Sigmoid colon (tissue), 7 donors: ENCODE data around the gene STAMBP. TPM values are rescaled to one million over a fixed set of nuclear protein-coding genes. Genes with fewer than 3 reads are reported as not detected.

Experiments used
- DNase-seq: peaks from one replicate; pipeline ENCODE4 v3.0.0-alpha.2; 2019
- H3K27ac ChIP-seq, 4 donors: fragments of 200-600 bp; sonication (generic); one replicate each; pipeline ENCODE4 v1.5.1; 2016 to 2019; ENCODE audit warnings: mild to moderate bottlenecking in 1 of 4
- H3K27me3 ChIP-seq, 3 donors: fragments of 200-600 bp; sonication (generic); one replicate each; pipeline ENCODE4 v1.5.1; 2019; ENCODE audit warnings: mild to moderate bottlenecking in 1 of 3
- H3K36me3 ChIP-seq, 4 donors: fragments of 200-600 bp; sonication (generic); one replicate each; pipeline ENCODE4 v1.5.1; 2016 to 2019
- H3K4me1 ChIP-seq, 4 donors: fragments of 200-600 bp; sonication (generic); one replicate each; pipeline ENCODE4 v1.5.1; 2017 to 2019
- H3K4me3 ChIP-seq, 4 donors: fragments of 200-600 bp; sonication (generic); one replicate each; pipeline ENCODE4 v1.5.1; 2017 to 2019; ENCODE audit warnings: mild to moderate bottlenecking in 2 of 4, moderate library complexity in 1 of 4
- H3K9me3 ChIP-seq, 4 donors: fragments of 200-600 bp in 3 of 4; sonication (generic) in 3 of 4; one replicate each; pipeline versions ENCODE4 v1.5.1 to v1.6.1; 2013 to 2019
- CTCF ChIP-seq, 4 experiments: fragments of 450-650 bp in 3 of 4; fragments of 200-600 bp in 1 of 4; IDR thresholded peaks; one replicate each; pipeline ENCODE4 v1.5.1; 2016 to 2019; ENCODE audit warnings: antibody characterized with exemption in 4 of 4, mild to moderate bottlenecking in 3 of 4, moderate library complexity in 2 of 4
- EP300 ChIP-seq, 4 donors: sonication (generic); formaldehyde crosslinking; IDR thresholded peaks; one replicate each; pipeline ENCODE4 v1.6.1; 2017; ENCODE audit warnings: antibody characterized with exemption in 4 of 4
- POLR2A ChIP-seq, 2 donors: fragments of 450-650 bp; IDR thresholded peaks; one replicate each; pipeline ENCODE4 v1.6.1; 2016; ENCODE audit warnings: antibody characterized with exemption in 2 of 2, mild to moderate bottlenecking in 2 of 2, moderate library complexity in 2 of 2
- POLR2AphosphoS5 ChIP-seq, 4 donors: sonication (generic); formaldehyde crosslinking; IDR thresholded peaks; one replicate each; pipeline ENCODE4 v1.6.1; 2017; ENCODE audit warnings: antibody characterized with exemption in 4 of 4
- WGBS, 2 donors: extraction: QIAGEN DNeasy Blood & Tissue Kit; methylation state at CpG; one replicate each; pipeline ENCODE4 v1.1.7; 2013; 5-methylcytosine and 5-hydroxymethylcytosine counted together
- intact Hi-C: fragments of 100-400 bp; cut with DNase I; formaldehyde crosslinking; loops from one replicate; pipeline ENCODE4 v1.15.1; 2023
- polyA plus RNA-seq, 3 donors: library from polyadenylated mRNA; stranded (reverse); fragments of 200-250 nt; gene quantifications; one replicate each; pipeline ENCODE4 v1.2.3, GENCODE V29; 2013
- total RNA-seq, 4 donors: library from RNA; depleted of rRNA; stranded (reverse); fragments of >200 nt; gene quantifications; one replicate each; pipeline ENCODE4 v1.1.0, GENCODE V29; 2016
- donor health status: healthy with polysubstance abuse.
- donor health status: Bipolar disorder and iron deficiency.
- donor health status: healthy.

Gene STAMBP
- total and polyA plus RNA-seq, 7 donors = 23.5 to 55.3 (median 37.0) TPM

GRCh38 chr2:73911548-73912208, 82.9 kb downstream of the STAMBP start:
- H3K4me1 ChIP-seq = peaks cover 0 to 26% (median 9%) of the 10 kb centered on the region in 4 donors
- H3K4me3 ChIP-seq = no peak overlapping the region
- TF ChIP-seq EP300 (IDR thresholded peaks at IDR 0.05) = no peak
- TF ChIP-seq POLR2AphosphoS5 (IDR thresholded peaks at IDR 0.05) = peak; percentile 59 to 87 (median 75)
- WGBS, 2 donors = 86 to 89% methylated on average over 8 of the region's 8 CpGs
- H3K36me3 ChIP-seq = peaks cover 53 to 95% (median 78%) of the 10 kb centered on the region in 4 donors
- intact Hi-C loops = no loop called here
- H3K9me3 ChIP-seq = no peaks in the 10 kb centered on the region
- DNase-seq = peak; percentile 42
- no peaks in the 10 kb centered on the region for H3K27me3 ChIP-seq
- H3K27ac ChIP-seq = peak overlapping the region; percentile 64 to 99 (median 82)

GRCh38 chr2:73913414-73914054, 84.8 kb downstream of the STAMBP start:
- peak overlapping the region; percentile 57 to 99 (median 80) for H3K27ac ChIP-seq

GRCh38 chr2:73914667-73915066, 85.9 kb downstream of the STAMBP start:
- TF ChIP-seq EP300 (IDR thresholded peaks at IDR 0.05) = no peak
- no peak for TF ChIP-seq CTCF (IDR thresholded peaks at IDR 0.05)
- peak; percentile 46 to 72 (median 66) for TF ChIP-seq POLR2AphosphoS5 (IDR thresholded peaks at IDR 0.05)
- no peak for TF ChIP-seq POLR2A (IDR thresholded peaks at IDR 0.05)
- H3K36me3 ChIP-seq = peaks cover 66 to 95% (median 72%) of the 10 kb centered on the region in 4 donors
- H3K27me3 ChIP-seq = no peaks in the 10 kb centered on the region
- peak overlapping the region; percentile 57 to 99 (median 80) for H3K27ac ChIP-seq
- H3K4me3 ChIP-seq = no peak overlapping the region
- intact Hi-C loops = loop anchor here (5.0 kb wide), 1 partner anchor 82 kb away; no protein-coding TSS in a partner anchor
- H3K9me3 ChIP-seq = no peaks in the 10 kb centered on the region
- no peaks in the 10 kb centered on the region for H3K4me1 ChIP-seq
- 94% methylated on average over 4 of the region's 4 CpGs for WGBS, 2 donors
- peak; percentile 46 for DNase-seq

More at GRCh38 chr2:73913414-73914054, 84.8 kb downstream of the STAMBP start:
- peak; percentile 68 for DNase-seq
- Histone ChIP-seq H3K4me1 (peaks cover 0 to 8% (median 2%) of the 10 kb centered on the region in 4 donors), H3K36me3 (peaks cover 64 to 95% (median 76%) of the 10 kb centered on the region in 4 donors), H3K27me3 (no peaks in the 10 kb centered on the region), H3K4me3 (no peak overlapping the region), H3K9me3 (no peaks in the 10 kb centered on the region)
- intact Hi-C loops = no loop called here
- 95 to 97% methylated on average over 8 of the region's 8 CpGs for WGBS, 2 donors
- TF ChIP-seq POLR2AphosphoS5 (IDR thresholded peaks at IDR 0.05) (peak; percentile 68 to 92 (median 82)), CTCF (IDR thresholded peaks at IDR 0.05) (no peak), EP300 (IDR thresholded peaks at IDR 0.05) (no peak)

- intact Hi-C loops = loop anchor here (5.0 kb wide), 1 partner anchor 83 kb away; no protein-coding TSS in a partner anchor
- H3K27ac ChIP-seq = peak overlapping the region; percentile 57 to 99 (median 80)
- DNase-seq = peak; percentile 40
- H3K36me3 ChIP-seq = peaks cover 63 to 92% (median 72%) of the 10 kb centered on the region in 4 donors
- no peaks in the 10 kb centered on the region for H3K9me3 ChIP-seq
- TF ChIP-seq POLR2AphosphoS5 (IDR thresholded peaks at IDR 0.05) = peak; percentile 57 to 84 (median 74)
- no peak for TF ChIP-seq EP300 (IDR thresholded peaks at IDR 0.05)
- TF ChIP-seq CTCF (IDR thresholded peaks at IDR 0.05) = no peak
- no peak overlapping the region for H3K4me3 ChIP-seq
- WGBS, 2 donors = 95% methylated on average over 5 of the region's 5 CpGs
- no peaks in the 10 kb centered on the region for H3K27me3 ChIP-seq
- H3K4me1 ChIP-seq = no peaks in the 10 kb centered on the region
These were observed 86.8 kb downstream of the STAMBP start for GRCh38 chr2:73915437-73915993.

- peak; percentile 68 for DNase-seq
- H3K36me3 ChIP-seq = peaks cover 53 to 80% (median 65%) of the 10 kb centered on the region in 4 donors
- intact Hi-C loops = loop anchor here (5.0 kb wide), 1 partner anchor 84 kb away; no protein-coding TSS in a partner anchor
- H3K4me1 ChIP-seq = no peaks in the 10 kb centered on the region
- no peaks in the 10 kb centered on the region for H3K27me3 ChIP-seq
- peak overlapping the region in 3 of 4 donors; percentile 66 to 99 (median 97) for H3K27ac ChIP-seq
- TF ChIP-seq EP300 (IDR thresholded peaks at IDR 0.05) = no peak
- peak; percentile 75 to 89 (median 88) for TF ChIP-seq POLR2AphosphoS5 (IDR thresholded peaks at IDR 0.05)
- no peak for TF ChIP-seq CTCF (IDR thresholded peaks at IDR 0.05)
- WGBS, 2 donors = 30 to 86% methylated on average over 2 of the region's 2 CpGs
- H3K4me3 ChIP-seq = no peak overlapping the region
- no peaks in the 10 kb centered on the region for H3K9me3 ChIP-seq
These were observed 87.9 kb downstream of the STAMBP start for GRCh38 chr2:73916666-73917065.
